ENCODE results near the gene GANAB. TPM values are rescaled to one million over a fixed set of nuclear protein-coding genes. Genes with fewer than 3 reads are reported as not detected.

Gene GANAB
- total RNA-seq, 4 donors from 2014 or later = 77.7 to 129 (median 111) TPM

DNA sequence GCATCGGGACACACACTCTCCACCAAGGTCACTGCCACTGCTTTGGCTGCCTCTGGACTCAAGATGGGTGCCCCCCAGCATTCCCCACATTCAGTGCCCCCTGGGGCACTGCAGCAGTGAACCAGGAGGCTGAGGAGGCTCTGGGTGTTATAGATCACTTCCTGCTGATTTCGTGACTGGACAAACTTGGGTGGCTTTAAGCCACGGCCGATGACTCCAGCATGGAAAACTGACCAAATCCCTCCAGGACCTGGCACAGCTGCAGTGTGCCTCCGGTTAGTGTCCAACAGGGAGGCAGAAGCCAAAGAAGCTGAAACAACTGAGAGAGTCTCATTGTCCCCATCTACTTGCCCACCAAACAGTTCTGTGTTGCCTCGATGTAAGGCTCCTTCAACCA lies 1.2 kb upstream of the GANAB start:
- no peaks in the 10 kb centered on the region for H3K9me3 ChIP-seq
- H3K27ac ChIP-seq (replicated peaks in 1 of 4) = peak overlapping the region in 1 of 4 donors; percentile 92
- peaks cover 40 to 63% (median 46%) of the 10 kb centered on the region in 4 donors for H3K4me1 ChIP-seq
- no peak for TF ChIP-seq EP300 (IDR thresholded peaks at IDR 0.05)
- TF ChIP-seq CTCF (IDR thresholded peaks at IDR 0.05) = no peak
- no peak for TF ChIP-seq POLR2AphosphoS5 (IDR thresholded peaks at IDR 0.05)
- no peak for TF ChIP-seq POLR2A (IDR thresholded peaks at IDR 0.05; ENCODE audit: low read depth)
- H3K4me3 ChIP-seq = no peak overlapping the region
- H3K36me3 ChIP-seq = peaks cover 23 to 48% (median 46%) of the 10 kb centered on the region in 4 donors
- intact Hi-C loops (cut with DNase I) = no loop called here
- WGBS = 83% methylated on average over 4 of the region's 6 CpGs
- no peaks in the 10 kb centered on the region for H3K27me3 ChIP-seq
- no peak for DNase-seq (ENCODE audit: extremely low spot score)

DNA sequence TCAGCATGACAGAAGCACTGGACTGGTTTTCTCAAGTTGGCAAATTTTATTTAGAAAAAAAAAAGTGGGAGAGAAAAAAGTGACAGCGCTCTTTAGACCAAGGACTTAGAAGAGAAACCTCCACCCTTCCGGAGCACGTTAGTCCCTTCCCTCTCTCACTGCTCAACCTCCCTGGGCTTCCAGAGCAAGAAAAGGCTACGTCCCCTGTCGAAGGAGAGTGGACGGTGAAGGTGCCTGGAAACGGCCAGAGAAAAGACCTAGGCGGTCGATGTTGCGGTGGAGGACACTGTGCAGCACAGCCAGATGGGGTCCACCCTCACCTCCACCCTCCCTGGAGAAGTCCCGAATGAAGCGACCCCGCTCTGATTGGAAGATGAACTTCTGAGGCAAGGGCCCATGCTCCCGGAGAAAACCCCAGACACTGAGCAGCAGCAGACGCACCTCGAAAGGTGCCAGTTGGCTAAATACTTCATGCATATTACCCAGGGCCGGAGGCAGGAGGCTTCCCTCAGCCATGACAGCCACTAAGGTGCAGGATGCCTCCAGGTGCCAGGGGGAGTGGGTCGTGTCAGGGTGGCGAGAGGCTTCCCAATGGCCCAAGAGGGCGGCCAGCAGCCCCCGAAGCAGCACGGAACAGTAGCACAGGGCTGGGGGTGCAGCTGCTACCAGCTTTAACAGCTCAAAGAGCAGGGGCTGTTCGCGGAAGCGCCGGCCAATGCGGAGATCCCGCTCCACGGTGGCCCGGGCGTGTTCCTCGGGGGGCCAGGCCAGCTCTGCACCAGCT lies 604 bp upstream of the GANAB start:
- peaks cover 34 to 57% (median 41%) of the 10 kb centered on the region in 4 donors for H3K4me1 ChIP-seq
- WGBS = 38% methylated on average over 17 of the region's 32 CpGs
- intact Hi-C loops (cut with DNase I) = no loop called here
- TF ChIP-seq CTCF (IDR thresholded peaks at IDR 0.05) = no peak
- no peak for TF ChIP-seq POLR2A (IDR thresholded peaks at IDR 0.05; ENCODE audit: low read depth)
- TF ChIP-seq EP300 (IDR thresholded peaks at IDR 0.05) = no peak
- no peak for TF ChIP-seq POLR2AphosphoS5 (IDR thresholded peaks at IDR 0.05)
- H3K27ac ChIP-seq (replicated peaks in 1 of 4) = peak overlapping the region; percentile 45 to 92 (median 91)
- DNase-seq (ENCODE audit: extremely low spot score) = no peak
- H3K9me3 ChIP-seq = no peaks in the 10 kb centered on the region
- peaks cover 23 to 54% (median 46%) of the 10 kb centered on the region in 4 donors for H3K36me3 ChIP-seq
- peak overlapping the region; percentile 81 to 96 (median 86) for H3K4me3 ChIP-seq
- no peaks in the 10 kb centered on the region for H3K27me3 ChIP-seq

GRCh38 chr11:62645671-62645945 lies 805 bp downstream of the GANAB start:
- Histone ChIP-seq H3K4me3 (peak overlapping the region; percentile 81 to 96 (median 86)), H3K9me3 (no peaks in the 10 kb centered on the region), H3K27ac (replicated peaks in 1 of 4) (peak overlapping the region; percentile 91 to 96 (median 92)), H3K27me3 (no peaks in the 10 kb centered on the region), H3K36me3 (peaks cover 23 to 56% (median 46%) of the 10 kb centered on the region in 4 donors), H3K4me1 (peaks cover 26 to 43% (median 32%) of the 10 kb centered on the region in 4 donors)
- intact Hi-C loops (cut with DNase I) = no loop called here
- TF ChIP-seq POLR2AphosphoS5 (IDR thresholded peaks at IDR 0.05) = no peak
- TF ChIP-seq POLR2A (IDR thresholded peaks at IDR 0.05; ENCODE audit: low read depth) = no peak
- no peak for TF ChIP-seq EP300 (IDR thresholded peaks at IDR 0.05)
- TF ChIP-seq CTCF (IDR thresholded peaks at IDR 0.05) = no peak
- no peak for DNase-seq (ENCODE audit: extremely low spot score)
- 11% methylated on average over 11 of the region's 11 CpGs for WGBS

DNA sequence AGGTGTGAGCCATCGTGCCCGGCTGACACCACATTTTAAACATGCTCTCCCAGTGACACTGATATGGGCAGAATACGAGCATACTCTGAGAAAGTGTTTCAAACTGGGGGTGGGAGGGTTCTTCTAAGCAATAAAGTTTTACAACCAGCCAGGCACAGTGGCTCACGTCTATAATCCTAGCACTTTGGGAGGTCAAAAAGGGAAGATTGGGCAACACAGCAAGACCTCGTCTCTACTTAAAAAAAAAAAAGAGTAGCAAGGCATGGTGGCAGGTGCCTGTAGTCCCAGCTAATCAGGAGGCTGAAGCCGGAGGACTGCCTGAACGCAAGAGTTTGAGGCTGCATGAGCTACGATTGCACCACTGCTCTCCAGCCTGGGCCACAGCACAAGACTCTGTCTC lies 2.2 kb downstream of the GANAB start:
- TF ChIP-seq POLR2A (IDR thresholded peaks at IDR 0.05; ENCODE audit: low read depth) (no peak), POLR2AphosphoS5 (IDR thresholded peaks at IDR 0.05) (no peak), CTCF (IDR thresholded peaks at IDR 0.05) (no peak)
- Histone ChIP-seq H3K9me3 (no peaks in the 10 kb centered on the region), H3K27me3 (no peaks in the 10 kb centered on the region), H3K4me3 (no peak overlapping the region), H3K36me3 (peaks cover 16 to 53% (median 46%) of the 10 kb centered on the region in 4 donors), H3K4me1 (peaks cover 26 to 41% (median 31%) of the 10 kb centered on the region in 4 donors), H3K27ac (replicated peaks in 1 of 4) (peak overlapping the region in 1 of 4 donors; percentile 92)
- DNase-seq (ENCODE audit: extremely low spot score) = no peak
- WGBS = 79% methylated on average over 8 of the region's 8 CpGs
- intact Hi-C loops (cut with DNase I) = no loop called here
